Stimulated activated CD4-positive, alpha-beta T cell treated with anti-CD3 and anti-CD28 coated beads, Interleukin-12 subunit alpha, Interleukin-12 subunit beta, amount 100 ng/mL, for 4 hours (primary cell): ENCODE measurements around the gene SMCO4.
"Not testable (repeated sequence)": the region's sequence is repeated elsewhere in the genome, so short reads cannot be mapped to it uniquely, and the experiment has no call there.

ENCODE experiments used
- DNase-seq: peaks from one replicate; pipeline ENCODE4 v3.0.0-alpha.2; 2020

SMCO4 gene

DNA sequence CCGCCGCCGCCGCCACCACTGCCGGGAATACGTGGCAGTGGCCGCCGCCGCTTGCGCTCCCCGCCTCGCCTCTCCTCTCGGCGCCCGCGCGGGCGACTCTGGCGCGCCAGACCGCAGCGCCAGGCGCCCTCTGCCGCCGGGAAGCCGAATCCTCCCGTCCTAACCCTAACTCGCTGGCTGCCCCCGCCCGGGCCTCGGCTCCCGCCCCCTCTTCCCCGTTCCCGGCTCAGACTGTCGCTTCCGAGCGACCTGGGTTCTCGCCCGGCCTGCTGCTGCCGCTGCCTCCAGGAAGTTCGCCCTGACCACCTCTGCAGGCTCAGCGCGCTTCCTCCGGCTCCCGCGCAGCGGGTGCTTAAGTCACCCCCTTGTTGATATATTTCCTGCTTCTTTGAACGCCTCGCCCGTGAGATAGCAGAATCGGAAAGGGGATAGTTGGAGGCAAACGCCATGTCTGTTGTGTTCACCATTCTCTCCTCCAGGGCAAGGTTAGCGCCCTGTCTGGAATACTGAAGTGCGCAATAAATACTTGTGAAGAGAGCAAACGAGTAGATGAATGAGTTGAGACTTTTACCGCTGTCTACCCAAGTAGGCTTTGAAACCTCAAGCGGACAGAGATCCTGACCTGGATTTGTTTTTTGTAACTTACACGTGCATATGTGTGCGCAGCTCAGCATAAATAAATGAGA lies at the start of gene SMCO4:
Gene SMCO4 (minus strand): TSS at position 100 of the 686 bp plus-strand sequence. CDS start 64,202 bp downstream, outside the sequence.
- DNase-seq, result peak; percentile 68

DNA sequence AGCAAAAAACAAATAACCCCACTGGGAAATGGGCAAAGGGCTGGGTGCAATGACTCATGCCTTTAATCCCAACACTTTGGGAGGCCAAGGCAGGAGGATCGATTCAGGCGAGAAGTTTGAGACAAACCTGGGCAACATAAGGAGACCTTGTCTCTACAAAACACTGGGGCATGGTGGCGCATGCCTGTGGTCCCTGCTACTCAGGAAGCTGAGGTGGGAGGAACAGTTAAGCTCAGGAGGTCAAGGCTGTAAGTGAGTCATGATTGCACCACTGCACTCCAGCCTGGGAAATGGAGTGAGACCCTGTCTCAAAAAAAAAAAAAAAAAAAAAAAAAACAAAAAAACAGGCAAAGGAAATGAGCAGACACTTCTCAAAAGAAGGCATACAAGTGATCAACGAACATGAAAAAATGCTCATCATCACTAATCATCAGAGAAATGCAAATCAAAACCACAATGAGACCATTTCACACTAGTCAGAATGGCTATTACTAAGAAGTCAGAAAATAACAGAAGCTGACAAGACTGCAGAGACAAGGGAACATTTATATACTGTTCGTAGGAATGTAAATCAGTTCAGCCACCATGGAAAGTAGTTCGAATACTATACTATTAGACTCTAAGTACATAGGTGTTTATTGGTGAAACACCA lies 48.2 kb upstream of the SMCO4 start:
- DNase-seq, result no peak

DNA sequence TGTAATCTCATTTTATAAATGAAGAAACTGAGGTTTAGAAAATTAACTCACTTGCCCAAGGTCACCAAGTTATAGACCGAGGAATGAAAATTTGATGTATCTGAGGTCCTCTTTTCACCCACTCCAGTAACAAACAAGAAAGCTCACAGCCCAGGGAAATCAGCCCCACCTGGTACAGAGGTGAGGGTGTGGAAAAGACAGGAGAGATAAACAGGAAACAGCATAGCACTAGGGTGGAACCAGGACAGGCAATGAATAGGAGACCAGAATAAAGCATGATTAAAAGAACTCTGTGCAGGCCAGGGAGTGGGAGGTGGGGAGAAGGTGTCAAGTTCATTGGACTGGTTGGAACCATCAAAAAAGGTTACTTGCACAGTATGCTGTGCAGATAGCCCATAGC lies 46.2 kb upstream of the SMCO4 start:
- no peak for DNase-seq

DNA sequence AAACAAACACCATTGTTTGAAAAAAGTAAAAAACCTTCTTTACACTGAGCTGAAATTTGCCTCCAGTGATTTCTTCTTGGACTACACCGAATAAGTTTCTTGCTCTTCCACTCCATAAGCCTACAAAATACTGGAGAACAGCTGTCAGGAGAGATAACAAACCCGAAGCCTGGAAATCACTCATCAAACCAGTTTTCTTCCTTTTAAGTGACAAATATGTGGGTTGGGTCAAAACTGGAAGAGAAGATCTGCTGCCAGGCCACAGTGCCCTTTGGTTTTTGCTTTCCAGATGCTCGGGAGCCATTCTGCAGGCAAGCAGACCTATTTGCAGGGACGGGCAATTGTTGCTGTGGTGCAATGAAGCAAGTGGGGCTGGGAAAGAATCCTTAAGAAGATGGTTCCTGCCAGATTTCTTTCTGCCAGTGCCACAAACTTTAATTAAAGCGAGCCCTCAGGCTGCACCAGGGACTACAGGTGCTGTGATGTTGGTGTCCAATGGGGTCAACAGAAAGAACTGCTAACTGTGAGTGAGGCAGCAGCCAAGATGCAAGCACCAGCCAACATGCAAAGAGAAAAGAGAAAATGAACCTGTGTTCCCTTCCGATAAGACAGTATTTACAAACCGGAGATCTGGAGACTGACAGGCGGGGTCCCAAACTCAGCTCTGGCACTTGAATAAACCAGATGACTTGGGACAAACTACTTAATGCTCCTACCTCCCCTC lies 44.8 kb upstream of the SMCO4 start:
- no peak for DNase-seq

GRCh38 chr11:93587425-93587824 lies 44.2 kb upstream of the SMCO4 start:
- DNase-seq, result not testable (repeated sequence)

DNA sequence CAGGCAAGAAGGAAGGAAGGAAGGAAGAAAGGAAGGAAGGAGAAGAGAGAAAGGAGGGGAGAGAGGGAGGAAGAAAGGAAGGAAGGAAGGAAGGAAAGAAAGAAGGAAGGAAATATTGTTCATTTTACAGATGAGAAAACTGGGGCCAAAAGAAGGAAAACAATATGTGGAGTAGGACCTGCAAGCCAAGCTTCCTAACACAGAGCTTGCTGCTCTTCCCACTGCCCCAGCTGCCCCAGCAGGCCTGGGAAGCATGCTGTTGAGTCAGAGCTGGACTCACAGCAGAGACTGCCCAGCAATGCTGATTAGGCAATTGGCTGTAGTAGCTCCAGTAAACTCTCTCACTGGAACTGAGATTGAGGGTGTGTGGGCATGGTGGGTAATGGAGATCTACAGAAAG lies 42.6 kb upstream of the SMCO4 start:
- DNase-seq, result no peak

GRCh38 chr11:93583490-93583889 lies 40.3 kb upstream of the SMCO4 start:
- DNase-seq, result no peak

DNA sequence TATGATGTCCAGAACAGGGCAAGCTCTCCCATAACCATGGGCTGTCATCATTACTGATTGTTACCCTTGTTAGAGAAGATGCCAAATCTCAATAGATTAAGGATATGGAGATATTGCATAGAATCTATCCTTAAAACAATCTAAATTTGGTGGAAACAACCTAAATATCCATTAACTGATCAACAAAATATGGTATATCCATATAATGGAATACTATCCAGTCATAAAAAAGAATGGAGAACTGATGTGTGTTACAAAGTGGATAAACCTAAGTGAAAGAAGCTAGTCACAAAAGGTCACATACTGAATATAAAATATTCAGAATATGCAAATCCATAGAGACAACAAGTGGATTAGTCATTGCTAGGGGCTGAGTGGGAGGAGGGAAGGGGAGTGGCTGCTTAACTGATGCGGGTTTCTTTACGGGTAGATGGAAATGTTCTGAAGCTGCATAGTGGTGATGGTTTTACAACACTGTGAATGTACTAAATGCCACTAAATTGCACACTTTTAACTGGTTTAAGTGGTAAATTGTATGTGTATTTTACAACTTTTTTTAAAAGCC lies 36.1 kb upstream of the SMCO4 start:
- no peak for DNase-seq

- no peak for DNase-seq
These were observed 34.1 kb upstream of the SMCO4 start for GRCh38 chr11:93577286-93577685.

DNA sequence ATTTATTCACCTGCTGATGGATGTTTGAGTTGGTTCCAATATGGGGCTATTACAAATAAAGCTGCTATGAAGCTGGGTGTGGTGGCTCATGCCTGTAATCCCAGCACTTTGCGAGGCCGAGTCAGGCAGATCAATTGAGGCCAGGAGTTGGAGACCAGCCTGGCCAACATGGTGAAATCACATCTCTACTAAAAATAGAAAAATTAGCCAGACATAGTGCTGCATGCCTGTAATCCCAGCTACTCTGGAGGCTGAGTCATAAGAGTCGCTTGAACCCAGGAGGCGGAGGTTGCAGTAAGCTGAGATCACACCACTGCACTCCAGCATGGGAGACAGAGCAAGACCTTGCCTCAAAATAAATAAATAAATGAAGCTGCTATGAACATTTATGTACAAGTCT lies 33.7 kb upstream of the SMCO4 start:
- DNase-seq, result not testable (repeated sequence)

DNA sequence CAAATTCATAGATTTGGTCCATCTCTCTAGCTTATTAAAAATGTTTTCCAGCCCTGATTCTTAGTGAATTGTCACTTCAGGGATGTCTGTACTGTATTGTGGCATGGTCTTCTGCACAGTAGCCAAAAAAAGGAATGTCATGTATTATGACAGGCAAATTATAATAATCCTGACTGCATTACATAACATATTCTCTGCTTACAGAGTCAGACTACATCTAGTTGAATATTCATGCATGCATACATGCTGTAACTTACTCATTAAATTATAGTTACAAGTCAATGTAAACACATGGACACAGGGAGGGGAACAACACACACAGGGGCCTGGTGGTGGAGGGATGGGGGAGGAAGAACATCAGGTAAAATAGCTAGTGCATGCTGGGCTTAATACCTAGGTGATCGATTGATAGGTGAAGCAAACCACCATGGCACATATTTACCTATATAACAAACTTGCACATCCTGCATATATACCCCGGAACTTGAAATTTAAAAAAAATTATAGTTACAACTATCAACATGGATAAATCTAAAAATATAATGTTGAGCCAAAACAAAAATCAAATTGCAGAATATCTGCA lies 31.5 kb upstream of the SMCO4 start:
- no peak for DNase-seq

- no peak for DNase-seq
These were observed 30.0 kb upstream of the SMCO4 start for GRCh38 chr11:93573184-93573583.

- no peak for DNase-seq
These were observed 29.4 kb upstream of the SMCO4 start for GRCh38 chr11:93572621-93573020.

GRCh38 chr11:93572171-93572570 lies 29.0 kb upstream of the SMCO4 start:
- no peak for DNase-seq

- no peak for DNase-seq
These were observed 28.4 kb upstream of the SMCO4 start for GRCh38 chr11:93571612-93572011.

DNA sequence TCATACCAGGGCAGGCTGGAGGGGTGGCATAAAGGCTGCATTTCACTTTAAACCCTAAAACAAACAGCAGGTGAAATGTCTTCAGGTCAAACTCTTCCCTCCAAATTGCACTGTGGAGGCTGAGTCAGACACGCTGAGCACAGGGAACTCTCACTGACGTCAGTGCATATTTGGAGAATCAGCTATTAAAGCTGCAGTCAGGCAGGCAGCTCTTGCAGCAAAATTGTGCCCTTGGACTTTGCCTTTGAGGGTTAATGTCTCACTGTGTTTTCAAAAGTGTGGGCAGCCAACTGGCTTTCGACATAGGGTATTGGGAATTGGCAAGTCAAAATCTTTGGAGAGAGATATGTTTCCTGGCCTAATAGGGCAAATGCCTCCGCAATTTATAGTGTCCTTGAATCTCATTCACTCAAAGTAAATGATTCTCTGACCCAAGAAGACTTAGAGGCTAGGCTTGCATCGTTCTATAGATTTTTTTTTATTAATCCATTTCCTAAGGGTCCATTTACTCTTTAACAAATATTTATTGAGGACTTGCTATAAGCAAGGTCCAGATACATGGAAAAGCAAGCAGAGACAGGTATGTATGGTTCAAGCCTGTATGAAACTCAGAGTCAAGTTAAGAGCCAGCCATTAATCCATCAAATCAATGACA lies 27.7 kb upstream of the SMCO4 start:
- DNase-seq, result no peak

DNA sequence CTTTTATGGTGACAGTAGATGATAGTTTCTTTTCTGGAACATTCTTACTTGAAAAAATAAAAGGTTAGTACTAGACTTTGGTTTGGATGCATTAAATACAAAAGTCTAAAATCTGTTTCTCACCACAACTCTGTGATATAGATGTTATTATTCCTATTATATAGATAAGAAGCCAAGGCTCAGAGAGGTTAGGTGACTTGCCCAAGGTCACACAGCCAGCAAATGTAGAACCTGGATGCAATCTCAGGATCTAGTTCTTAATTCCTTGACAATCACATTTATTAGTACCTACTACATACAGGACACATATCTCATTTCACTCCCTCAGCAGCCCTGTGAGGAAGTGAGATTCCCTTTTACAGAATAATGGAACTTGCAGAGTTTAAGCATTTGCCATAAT lies 26.3 kb upstream of the SMCO4 start:
- DNase-seq, result no peak

- no peak for DNase-seq
These were observed 25.5 kb upstream of the SMCO4 start for GRCh38 chr11:93568726-93569125.

- DNase-seq, result no peak
These were observed 24.3 kb upstream of the SMCO4 start for GRCh38 chr11:93567401-93567895.

DNA sequence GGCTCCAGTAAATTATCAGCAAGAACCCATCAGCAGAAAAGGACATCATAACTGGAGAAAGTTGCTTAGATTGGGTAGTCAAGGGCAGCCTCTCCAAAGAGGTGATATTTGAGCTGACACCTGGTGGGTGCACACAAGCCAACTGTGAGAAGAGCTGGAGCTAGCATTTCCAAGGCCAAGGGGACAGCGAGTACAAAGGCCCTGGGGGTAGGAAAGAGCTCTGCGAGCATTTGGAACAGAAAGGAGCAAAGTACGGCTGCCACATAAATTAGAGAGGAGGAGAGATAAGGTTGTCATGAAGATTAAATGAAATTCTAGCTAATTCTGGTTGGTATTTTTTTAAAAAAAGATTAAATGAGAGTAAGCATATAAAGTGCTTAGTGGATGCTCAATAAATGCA lies 21.7 kb upstream of the SMCO4 start:
- DNase-seq, result no peak

DNA sequence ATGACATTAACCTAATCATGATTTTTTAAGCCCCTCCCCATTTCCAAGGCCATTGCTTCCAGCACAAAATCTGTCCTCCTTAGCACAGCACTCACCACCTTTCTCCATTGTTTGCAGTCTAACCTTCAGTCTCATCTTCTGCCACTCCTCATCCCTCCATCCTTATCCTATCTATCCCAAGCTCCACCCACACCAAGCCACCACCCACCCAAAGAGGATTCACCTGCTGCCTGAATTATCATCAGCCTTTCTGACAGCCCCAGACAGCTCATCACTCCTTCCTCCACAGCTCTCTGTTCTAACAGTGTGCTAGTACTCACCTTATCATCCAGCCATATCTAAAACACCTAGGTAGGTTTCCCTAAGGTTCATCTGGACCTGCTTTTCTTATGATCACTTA lies 20.7 kb upstream of the SMCO4 start:
- DNase-seq, result no peak

DNA sequence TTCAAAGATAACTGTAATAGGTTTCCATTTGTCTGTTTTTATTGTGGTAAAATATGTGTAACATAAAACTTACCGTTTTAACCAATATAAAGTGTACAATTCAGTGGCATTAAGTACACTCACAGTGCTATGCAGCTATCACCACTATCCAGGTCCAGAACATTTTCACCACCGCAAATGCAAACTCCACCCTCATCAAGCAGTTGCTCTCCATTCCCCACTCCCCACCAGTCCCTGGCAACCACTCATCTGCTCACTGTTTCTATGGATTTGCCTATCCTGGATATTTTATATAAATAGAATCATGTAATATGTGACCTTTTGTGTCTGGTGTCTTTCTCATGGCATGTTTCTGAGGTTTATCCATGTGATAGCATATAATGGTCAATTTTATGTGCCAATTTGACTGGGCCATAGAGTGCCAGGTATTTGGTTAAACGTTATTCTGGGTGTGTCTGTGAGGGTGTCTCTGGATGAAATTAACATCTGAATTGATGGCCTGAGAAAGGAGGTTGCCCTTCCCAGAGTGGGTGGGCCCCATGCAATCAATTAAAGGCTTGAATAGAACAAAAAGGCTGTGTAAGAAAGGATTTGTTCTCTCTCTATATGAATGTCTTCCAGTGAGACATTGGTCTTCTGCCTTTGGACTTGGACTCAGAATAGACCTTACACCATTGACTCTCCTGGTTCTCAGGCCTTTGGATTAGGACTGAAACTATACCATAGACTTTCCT lies 17.2 kb upstream of the SMCO4 start:
- no peak for DNase-seq
